HL-60/S4 treated with phorbol 12-myristate 13-acetate at 8.2 ng/mL for 4 days and 3 days (cell line): ENCODE measurements around the gene METTL21C.

Experiments used
- in situ Hi-C: fragments of 300-500 bp; cut with MboI; formaldehyde crosslinking; loops from 2 replicates; pipeline ENCODE4 v1.15.0; 2022; ENCODE audit warnings: low sequenced_read_pairs

METTL21C gene

GRCh38 chr13:102694937-102695336, at the start of gene METTL21C:
Gene METTL21C, minus strand, starts transcription at chr13:102695044. Its CDS starts 546 bp downstream, at chr13:102694498.
- in situ Hi-C loops: no loop called here

GRCh38 chr13:102742506-102742905, 47.7 kb upstream of the METTL21C start:
- in situ Hi-C loops: no loop called here

GRCh38 chr13:102742101-102742500, 47.3 kb upstream of the METTL21C start:
- in situ Hi-C loops: no loop called here

- in situ Hi-C loops: no loop called here
These were observed 34.9 kb upstream of the METTL21C start for GRCh38 chr13:102729560-102730270.

- in situ Hi-C loops: no loop called here
These were observed 31.6 kb upstream of the METTL21C start for GRCh38 chr13:102726430-102726829.

GRCh38 chr13:102724923-102725322, 30.1 kb upstream of the METTL21C start:
- in situ Hi-C loops: no loop called here

- in situ Hi-C loops: no loop called here
These were observed 27.0 kb upstream of the METTL21C start for GRCh38 chr13:102721800-102722231.

GRCh38 chr13:102718746-102719145, 23.9 kb upstream of the METTL21C start:
- in situ Hi-C loops: no loop called here

GRCh38 chr13:102715447-102715846, 20.6 kb upstream of the METTL21C start:
- in situ Hi-C loops: no loop called here

- in situ Hi-C loops: no loop called here
These were observed 15.4 kb upstream of the METTL21C start for GRCh38 chr13:102710261-102710679.

GRCh38 chr13:102709536-102709935, 14.7 kb upstream of the METTL21C start:
- in situ Hi-C loops: no loop called here

GRCh38 chr13:102708991-102709390, 14.1 kb upstream of the METTL21C start:
- in situ Hi-C loops: no loop called here

- in situ Hi-C loops: no loop called here
These were observed 13.4 kb upstream of the METTL21C start for GRCh38 chr13:102708211-102708610.

- in situ Hi-C loops: no loop called here
These were observed 12.6 kb upstream of the METTL21C start for GRCh38 chr13:102707467-102707866.

GRCh38 chr13:102704238-102705058, 9.6 kb upstream of the METTL21C start:
- in situ Hi-C loops: no loop called here

GRCh38 chr13:102703726-102704035, 8.8 kb upstream of the METTL21C start:
- in situ Hi-C loops: no loop called here

GRCh38 chr13:102702965-102703725, 8.3 kb upstream of the METTL21C start:
- in situ Hi-C loops: no loop called here

- in situ Hi-C loops: no loop called here
These were observed 6.5 kb upstream of the METTL21C start for GRCh38 chr13:102701331-102701730.

GRCh38 chr13:102700088-102701031, 5.5 kb upstream of the METTL21C start:
- in situ Hi-C loops: no loop called here

- in situ Hi-C loops: no loop called here
These were observed 4.7 kb upstream of the METTL21C start for GRCh38 chr13:102699504-102699903.

GRCh38 chr13:102698649-102698980, 3.8 kb upstream of the METTL21C start:
- in situ Hi-C loops: no loop called here
